H1 (cell line): ENCODE measurements around the gene HSF2.

ENCODE experiments used
- CREB1 ChIP-seq: IDR thresholded peaks from 2 replicates; pipeline ENCODE4 v1.6.1; 2012; ENCODE audit warnings: inconsistent platforms
- EZH2 ChIP-seq: fragments of 200-600 bp; sonication (generic); IDR thresholded peaks from 2 replicates; pipeline ENCODE4 v1.7.1; 2012; ENCODE audit warnings: low read depth, mild to moderate bottlenecking, moderate library complexity, low read length, inconsistent platforms; ENCODE audit not compliant: severe bottlenecking
- POLR2AphosphoS5 ChIP-seq: IDR thresholded peaks from 2 replicates; pipeline ENCODE4 v1.6.1; 2011; ENCODE audit warnings: low read depth, low read length
- RAD21 ChIP-seq, 2 experiments: IDR thresholded peaks in 1 of 2; conservative IDR thresholded peaks in 1 of 2; 2 replicates each; pipeline ENCODE4 v1.6.1; 2011; ENCODE audit warnings: low read depth in 2 of 2, low read length in 2 of 2, improper control_type of control experiment in 1 of 2, inconsistent platforms in 1 of 2, mild to moderate bottlenecking in 1 of 2, moderate library complexity in 1 of 2
- SUZ12 ChIP-seq: fragments of 200-600 bp; sonication (generic); IDR thresholded peaks from 2 replicates; pipeline ENCODE4 v1.6.1; 2012; ENCODE audit warnings: mild to moderate bottlenecking, inconsistent platforms, low read length, moderate library complexity, mixed read lengths
- TF ChIP-seq, protein P1 (sequence below), 3 experiments: IDR thresholded peaks; 1 replicate in 2 of 3; 2 replicates in 1 of 3; pipeline versions ENCODE4 v1.5.1 to v1.6.1; 2011; ENCODE audit warnings: low read length in 3 of 3, mild to moderate bottlenecking in 3 of 3, inconsistent platforms in 2 of 3, low read depth in 1 of 3, moderate library complexity in 1 of 3; ENCODE audit not compliant: insufficient read depth in 1 of 3; ENCODE audit errors: control extremely low read depth in 1 of 3

- no peak for TF ChIP-seq CREB1
- TF ChIP-seq SUZ12: no peak
- TF ChIP-seq RAD21 (IDR thresholded peaks at IDR 0.05 in 1 of 2, conservative IDR thresholded peaks at IDR 0.05 in 1 of 2; ENCODE audit: low read depth in 2 of 2, low read length in 2 of 2): no peak
- TF ChIP-seq EZH2: no peak
- TF ChIP-seq, protein P1, sequence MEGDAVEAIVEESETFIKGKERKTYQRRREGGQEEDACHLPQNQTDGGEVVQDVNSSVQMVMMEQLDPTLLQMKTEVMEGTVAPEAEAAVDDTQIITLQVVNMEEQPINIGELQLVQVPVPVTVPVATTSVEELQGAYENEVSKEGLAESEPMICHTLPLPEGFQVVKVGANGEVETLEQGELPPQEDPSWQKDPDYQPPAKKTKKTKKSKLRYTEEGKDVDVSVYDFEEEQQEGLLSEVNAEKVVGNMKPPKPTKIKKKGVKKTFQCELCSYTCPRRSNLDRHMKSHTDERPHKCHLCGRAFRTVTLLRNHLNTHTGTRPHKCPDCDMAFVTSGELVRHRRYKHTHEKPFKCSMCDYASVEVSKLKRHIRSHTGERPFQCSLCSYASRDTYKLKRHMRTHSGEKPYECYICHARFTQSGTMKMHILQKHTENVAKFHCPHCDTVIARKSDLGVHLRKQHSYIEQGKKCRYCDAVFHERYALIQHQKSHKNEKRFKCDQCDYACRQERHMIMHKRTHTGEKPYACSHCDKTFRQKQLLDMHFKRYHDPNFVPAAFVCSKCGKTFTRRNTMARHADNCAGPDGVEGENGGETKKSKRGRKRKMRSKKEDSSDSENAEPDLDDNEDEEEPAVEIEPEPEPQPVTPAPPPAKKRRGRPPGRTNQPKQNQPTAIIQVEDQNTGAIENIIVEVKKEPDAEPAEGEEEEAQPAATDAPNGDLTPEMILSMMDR (IDR thresholded peaks at IDR 0.05; ENCODE audit: control extremely low read depth in 1 of 3, insufficient read depth in 1 of 3, low read depth in 1 of 3, low read length in 3 of 3): no peak
- TF ChIP-seq POLR2AphosphoS5: no peak
These were observed 33.4 kb downstream of the HSF2 start for GRCh38 chr6:122432816-122433215.
